SKM-1 treated with dmso at 0.1 percent for 144 hours (cell line): ENCODE measurements around the gene PRKAA1.
A peak's percentile ranks its signal among the peaks of the same experiment; 100 is the strongest.

Experiments
- DNase-seq: peaks from one replicate; lab custom pipeline; 2025; ENCODE audit not compliant: unreplicated experiment; lab: John Stamatoyannopoulos, UW

The PRKAA1 gene

DNA sequence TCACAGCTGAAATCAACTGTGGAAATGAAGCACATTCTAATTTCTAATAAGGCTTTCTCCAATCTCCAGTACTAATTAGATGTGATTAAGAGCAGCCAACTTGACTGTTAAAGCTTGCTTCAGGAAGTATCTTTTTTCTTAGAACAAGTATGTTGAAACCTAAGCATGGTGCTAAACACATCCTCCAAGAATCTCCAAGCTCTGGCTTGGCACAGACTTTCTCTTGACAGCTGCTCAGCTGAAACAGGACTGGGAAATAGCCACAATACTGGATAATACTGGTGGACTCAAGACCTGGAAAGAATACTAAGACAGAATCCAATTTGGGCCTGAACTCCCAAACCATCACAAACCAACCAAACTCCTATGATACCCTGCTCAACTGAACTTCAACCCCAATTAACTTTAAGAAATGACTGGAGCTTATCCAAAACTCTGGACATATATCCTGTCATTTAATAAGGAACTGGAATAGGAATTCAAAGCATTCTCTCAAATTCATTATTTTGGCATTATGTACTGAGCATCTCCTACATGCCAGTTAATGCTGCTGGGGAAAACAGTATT lies 16.2 kb downstream of the PRKAA1 start:
- no peak for DNase-seq

DNA sequence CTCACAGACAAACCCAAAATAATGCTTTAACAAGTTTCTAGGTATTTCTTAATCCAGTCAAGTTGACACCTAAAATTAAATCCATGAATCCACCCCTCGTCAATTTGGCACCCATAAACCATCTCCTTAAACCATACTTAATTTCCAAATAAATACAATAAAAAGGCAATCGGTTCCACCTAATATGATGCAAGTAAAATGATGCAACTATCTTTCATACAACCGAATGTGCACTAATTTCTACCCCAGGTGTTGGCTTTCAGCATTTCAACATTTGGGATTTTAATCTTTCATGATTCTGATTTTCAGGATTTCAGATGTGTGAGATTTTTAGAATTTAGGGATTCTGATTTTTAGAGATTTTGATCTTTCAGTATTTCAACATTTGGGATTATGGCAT lies 17.3 kb downstream of the PRKAA1 start:
- DNase-seq = no peak

DNA sequence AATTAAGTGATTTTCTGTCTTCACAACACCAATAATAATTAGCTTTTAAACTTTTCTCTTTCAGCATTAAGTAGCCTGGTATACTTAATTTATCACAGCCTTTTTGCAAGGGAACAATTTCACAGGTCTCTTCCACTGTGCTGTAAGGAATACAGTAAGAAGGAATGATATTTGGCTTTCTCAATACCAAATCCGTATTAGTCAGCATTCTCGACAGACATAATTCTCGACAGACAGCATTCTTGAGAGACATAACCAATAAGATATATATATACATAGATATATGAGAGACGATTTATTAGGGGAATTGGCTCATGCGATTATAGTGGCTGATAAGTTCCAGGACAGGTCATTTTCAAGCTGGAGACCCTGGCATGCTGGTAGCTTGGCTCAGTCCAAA lies 18.0 kb downstream of the PRKAA1 start:
- no peak for DNase-seq

DNA sequence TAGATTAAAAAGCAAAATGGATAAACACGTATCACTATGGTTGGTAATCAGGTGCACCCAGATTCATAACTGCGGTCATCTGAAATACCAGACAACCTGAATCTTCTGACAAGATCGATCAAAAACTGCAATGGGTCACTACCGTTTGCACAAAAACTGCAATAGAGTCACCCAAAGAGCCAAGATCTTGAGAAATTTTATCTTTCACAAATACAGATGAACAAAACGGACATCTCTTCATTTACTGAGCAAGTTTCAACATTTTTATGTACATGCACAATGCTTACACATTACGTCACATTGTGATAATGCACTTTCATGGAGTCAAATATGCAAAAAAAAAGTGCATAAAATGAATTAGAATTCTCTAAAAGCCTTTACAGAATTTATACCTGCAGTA lies 18.6 kb downstream of the PRKAA1 start:
- no peak for DNase-seq

DNA sequence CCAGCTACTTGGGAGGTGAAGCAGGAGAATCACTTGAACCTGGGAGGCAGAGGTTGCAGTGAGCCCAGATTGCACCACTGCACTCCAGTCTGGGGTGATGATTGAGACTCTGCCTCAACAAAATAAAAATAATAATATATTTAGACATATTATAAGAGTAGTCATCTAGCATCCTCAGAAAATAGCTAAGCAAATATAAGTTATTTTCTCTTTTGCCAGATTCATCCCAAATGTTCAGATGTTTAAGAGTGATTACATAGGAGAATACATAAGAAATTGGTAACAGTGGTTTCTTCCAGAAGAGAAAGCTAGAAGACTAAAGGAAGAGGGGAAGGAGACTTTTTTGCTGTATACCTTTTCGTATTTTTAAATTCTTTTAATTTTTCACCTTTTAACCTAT lies 20.0 kb downstream of the PRKAA1 start:
- DNase-seq = no peak

DNA sequence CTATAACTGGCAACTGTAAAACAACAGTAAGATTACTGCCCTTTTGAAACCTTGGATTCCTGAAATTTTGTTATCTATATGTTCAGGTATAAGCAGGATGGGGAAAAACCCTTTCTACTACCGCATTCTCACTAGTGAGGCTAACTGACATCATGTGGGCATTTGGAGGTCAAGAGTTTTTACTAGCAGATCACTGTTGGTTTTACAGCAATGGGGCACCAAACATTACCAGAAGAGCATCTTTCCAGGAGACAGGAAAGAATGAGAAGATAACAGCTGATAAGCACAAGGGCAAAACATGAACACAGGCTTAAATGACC lies 21.6 kb downstream of the PRKAA1 start:
- DNase-seq = no peak

DNA sequence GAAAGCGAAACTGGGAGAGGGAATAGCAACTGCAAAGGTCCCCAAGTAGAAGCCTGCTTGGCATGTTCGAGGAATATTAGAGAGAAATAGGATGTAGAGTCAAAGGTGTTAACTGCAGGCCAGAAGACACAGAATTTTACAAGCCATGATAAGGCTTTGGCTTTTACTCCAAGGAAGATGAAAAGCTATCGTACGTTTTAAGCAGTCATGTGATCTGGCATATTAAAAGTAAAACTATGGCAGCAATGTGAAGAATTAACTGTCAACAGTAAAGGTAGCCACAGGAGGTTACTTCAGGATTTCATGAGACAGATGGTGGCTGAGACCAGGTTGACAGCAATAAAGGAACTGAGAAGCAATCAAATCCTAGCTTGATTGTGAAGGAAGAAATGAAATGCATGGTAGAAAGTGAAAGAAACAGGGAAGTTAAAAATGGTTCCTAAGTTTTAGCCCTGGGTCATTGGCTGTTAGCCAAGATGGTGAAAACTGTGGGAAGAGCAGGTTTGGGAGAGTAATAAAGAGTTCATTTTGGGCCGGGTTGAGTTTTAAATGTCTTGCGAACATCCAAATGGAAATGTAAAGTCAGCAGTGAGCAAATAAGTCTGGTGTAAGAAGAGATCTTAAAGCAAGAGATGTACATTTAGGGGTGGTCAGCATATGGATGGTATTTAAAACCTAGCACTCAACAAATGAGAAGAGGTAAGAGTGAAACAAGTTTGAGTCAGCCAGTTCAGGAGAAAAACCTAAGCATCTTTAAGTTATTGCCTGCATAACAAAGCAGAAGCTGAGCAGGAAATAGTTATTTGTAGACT lies 22.1 kb downstream of the PRKAA1 start:
- no peak for DNase-seq

DNA sequence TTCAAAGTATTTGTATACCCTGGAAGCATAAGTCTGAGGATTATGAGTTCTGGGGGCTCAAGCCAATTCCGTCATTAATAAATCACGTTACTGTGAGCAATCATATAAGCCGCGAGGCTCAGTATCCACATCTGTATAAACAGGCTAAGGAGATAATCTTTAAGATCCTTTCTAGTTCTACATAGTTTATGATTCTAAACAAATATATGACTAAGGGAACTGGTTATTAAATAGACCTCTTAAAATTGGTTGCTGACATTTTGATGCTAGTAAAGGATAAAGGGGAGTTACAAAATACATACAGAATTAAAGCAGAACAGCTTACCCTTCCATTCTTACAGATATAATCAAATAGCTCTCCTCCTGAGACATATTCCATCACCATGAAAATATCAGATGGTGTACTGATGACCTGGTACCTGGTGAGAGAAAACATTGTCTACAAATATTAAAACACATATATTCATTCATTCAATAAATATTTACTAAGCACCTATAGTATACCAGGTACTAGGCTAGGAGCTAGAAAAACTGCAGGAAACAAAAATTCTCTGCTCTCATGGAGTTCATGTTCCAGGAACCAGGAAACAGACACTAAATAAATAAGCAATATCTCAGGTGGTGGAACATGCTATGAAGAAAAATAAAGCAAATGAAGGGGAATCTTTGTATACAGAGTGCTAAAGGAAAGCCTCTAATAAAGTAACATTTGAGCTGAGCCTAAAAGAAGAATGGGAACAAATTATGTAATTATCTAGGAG lies 22.9 kb downstream of the PRKAA1 start:
- DNase-seq = no peak

DNA sequence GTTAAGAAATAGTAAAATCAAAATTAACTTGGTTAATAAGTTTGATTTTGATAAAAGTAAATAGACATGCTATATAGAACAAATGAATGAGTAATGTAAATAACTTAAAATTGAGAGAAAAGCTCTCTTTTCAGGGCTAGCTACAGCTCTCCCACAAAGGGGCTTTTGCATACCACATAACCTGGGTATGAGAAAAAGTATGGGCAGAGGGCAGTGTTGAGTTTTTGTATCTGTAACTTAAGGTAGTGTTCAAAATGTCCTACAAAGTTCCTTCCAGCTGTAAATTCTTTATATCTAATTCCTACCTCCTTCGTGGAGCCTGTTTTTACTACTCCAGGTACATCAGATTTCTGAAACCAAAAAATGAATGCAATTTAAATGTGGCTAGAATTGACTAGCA lies 23.6 kb downstream of the PRKAA1 start:
- DNase-seq = no peak

DNA sequence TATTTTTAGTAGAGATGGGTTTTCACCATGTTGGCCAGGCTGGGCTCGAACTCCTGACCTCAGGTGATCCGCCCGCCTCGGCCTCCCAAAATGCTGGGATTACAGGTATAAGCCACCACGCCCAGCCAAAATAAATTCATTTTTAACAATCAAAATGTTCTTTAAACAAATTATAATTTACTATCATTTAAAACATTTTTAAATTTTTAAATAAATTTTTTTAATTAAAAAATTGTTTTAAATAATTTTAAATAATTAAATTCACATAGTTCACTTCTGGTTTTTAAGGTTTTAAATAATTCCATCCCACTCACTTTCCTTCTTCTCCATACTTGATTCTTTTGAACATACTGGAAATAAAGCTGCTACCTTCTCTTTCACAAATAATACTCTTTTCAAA lies 27.4 kb downstream of the PRKAA1 start:
- no peak for DNase-seq

DNA sequence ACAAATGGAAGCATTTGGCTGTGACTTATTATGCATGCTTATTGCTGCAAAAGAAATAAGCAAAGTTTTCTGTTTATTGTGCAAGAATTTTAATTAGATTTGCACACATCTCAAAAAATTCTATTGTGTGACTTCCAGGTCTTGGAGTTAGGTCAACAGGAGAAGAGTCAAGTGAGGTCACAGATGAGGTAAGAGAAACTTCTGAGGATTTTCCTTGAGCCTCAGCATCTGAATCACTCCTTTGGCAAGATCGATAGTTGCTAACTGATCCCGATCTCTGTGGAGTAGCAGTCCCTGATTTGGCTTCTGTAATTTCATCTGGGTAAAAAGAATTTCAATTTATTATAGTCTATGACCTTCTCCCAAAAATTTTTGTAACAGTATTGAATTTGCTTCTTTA lies 35.5 kb downstream of the PRKAA1 start:
- no peak for DNase-seq

DNA sequence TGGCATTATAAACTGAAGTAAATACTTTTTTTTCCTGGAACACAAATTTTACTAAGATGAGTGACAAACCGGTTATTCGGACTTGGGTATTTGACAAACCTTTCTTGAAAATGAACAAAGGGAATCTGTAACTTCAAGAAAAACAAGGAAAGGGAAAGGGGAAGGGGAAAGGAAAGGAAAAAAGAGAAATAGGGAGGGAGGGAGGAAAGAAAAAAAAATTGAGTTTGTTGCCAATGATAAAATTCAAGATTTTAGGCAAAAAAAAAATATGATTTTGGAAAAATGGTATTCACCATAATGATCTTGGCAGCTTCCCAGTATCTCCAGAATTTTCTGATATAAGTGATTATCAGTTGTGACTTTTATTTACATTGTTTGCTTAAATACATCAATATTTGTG lies 40.8 kb downstream of the PRKAA1 start:
- no peak for DNase-seq

DNA sequence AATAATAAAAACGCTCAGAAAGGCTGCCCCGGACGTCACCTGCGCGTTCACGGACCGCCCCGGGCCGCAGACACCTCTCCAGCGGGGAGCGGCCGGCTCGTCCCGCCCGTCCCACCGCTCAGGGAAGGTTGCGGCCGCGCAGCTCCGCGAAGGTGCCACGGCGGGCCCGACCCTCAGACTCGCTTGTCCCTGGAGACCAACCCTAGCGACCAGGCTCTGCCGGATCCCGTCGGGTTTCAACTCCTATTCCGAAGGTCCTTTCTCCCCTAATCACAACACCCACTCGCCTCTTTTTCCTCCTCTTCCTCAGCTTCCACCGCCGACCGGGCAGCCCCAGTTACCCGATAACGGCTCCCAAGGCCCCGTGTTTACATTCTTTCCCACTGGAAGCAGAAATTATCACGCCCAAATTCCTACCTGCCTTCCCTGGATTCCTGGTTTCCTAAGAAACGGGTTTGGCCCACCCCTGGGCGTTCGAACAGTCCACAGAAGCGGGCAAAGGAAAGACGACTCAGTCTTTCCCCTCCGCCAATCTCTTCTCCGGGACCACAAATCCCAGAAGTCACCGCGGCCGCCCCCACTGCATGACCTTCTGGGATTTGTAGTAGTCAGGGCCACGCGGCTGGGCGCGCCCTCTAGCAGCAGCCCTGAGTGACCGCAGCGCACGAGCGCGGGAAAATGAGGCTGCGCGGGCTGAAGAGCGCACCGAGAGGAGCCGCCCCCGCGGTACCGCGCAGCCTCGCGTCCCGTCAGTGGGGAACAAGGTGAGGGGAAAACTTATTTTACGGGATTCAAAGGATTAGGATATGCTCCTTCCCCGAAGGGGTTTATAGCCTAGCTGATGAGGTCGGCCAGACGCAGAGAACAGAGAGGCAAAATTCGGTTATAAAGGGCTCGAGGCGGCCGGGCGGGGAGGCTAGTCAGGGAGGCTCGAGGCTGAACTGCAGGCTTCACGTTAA lies 42.5 kb downstream of the PRKAA1 start, which contains the start of gene TTC33:
TTC33 (minus strand) TSS at position 555 of the 959 bp plus-strand sequence. CDS start 8,943 bp downstream, outside the sequence.
- peak; percentile 87 for DNase-seq

DNA sequence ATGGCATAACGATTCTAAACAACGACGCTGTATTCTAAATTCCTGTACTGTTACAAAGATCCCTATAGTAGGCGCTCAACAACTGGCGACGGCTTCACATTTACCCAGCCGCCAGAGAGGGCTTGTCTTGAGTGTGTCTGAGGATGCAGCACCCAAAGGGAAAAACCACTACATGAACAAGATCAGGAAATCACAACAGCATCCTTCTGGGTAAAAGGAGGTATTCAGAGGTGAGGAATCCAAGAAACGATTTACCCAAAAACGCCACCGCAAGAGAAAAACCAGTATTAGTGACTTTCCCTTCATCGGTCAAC lies 43.1 kb downstream of the PRKAA1 start:
- peak; percentile 60 for DNase-seq

DNA sequence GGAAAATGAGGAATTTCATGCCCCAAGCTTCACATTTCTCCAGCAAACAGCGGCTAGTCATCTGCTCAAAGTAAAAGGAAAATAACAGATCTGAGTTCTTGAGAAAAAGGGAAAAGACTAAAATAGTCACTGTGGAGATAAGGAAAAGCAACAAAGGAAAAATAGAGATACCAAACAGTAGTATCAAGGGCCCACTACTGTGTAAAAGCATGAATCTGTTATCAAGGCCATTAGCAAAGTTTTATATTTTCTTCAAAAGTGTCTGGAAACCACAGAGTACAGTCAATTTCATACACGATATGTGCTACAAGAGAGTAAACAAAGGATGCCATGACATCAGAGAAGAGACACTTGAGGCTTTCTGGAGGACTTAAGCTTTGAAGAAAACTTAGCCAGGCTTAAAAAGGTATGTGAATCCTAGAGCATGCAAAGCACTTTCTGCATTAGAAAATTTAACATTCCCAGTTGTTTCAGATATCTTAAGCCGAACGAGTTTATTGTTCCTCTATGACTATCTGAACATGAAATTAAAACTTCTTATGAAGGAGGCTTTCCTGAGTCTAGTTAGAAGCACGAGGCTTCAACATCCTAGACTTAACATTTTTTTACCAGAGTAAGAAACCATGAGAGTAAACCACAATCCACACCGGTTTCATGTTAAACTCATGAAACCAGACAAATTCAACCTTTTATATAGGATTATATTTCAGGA lies 43.6 kb downstream of the PRKAA1 start:
- no peak for DNase-seq

DNA sequence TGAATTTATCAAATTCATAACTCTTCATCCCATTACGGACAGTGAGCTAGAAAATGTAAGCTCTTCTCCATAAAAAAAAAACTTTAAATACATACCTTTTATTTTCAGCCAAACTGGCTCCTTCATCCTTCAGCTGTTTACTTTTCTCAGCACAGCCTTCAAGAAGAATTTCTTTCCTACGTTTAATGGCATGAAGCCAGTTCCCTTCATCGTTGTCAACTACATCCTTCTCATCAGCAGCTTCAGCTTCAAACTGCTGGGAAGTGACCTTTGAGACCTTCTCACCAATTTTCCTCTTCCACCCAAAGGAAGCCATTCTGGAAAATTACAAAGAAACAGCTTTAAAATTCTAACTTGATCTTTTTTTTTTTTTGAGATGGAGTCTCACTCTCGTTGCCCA lies 51.5 kb downstream of the PRKAA1 start:
- DNase-seq = no peak

DNA sequence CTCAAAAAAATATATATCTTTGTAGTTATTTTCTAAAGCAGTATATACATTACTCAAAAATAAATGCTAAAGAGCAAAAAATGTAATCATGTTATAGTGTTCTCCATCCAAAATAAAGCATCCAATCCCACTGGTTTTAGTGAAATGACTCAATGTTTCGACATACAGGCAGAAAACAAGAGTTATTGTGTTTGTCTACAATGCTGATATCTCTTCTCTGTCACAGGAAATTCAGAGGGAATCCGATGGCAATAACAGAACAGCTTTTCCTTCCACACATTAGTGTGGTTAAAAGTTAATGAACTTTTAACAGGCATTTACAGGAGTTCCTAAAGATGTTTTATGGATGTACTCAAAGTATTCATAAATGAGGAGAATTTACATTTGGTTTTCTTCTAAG lies 54.4 kb downstream of the PRKAA1 start:
- DNase-seq = no peak

DNA sequence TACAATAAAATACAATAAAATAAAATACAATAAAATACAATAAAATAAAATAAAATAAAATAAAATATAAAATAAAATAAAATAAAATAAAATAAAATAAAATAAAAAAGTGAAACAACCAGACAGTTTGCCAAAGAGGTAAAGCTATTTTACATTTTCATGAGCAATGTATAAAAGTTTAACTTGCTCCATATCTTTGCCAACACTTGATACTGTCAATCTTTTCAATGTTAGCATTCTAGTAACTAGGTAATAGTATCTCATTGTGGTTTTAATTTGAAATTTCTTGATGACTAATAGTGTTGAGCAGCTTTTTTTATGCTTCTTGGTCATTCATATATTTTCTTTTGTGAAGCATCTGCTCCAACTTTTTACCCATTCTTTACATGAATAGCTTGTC lies 59.7 kb downstream of the PRKAA1 start:
- DNase-seq = no peak

DNA sequence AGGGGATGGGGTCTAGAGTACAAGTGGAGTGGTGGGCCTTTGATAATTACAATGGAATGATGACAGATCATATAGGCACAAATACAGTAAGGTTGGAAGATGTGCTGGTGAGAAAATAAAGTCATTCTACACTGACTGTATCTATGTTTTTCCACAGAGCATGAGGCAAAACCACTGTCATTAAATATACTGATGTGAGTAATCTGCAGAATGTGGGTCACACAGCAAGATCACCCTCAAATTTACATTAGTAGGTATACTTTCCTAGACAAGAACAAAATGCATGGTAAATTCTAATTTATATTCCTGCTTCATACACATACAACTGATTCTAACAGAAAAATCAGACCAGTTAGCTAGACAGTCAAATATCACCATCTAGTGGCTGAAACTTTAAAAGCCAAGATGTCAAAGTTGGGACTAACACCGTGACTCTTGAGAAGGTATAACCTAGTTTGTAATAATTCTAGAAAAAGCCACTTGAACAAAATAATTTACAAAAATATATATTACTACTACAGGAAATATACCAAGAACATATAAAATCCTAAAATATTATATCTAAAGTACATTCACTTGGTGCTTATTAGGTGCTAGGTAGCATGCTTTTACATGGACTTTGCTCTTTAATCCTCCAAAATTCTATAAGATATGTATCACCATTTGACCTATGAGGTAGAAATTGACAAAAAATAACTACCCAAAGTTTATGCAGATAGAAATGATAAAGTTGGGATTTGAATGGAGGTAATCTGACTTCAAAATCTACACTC lies 61.9 kb downstream of the PRKAA1 start:
- peak; percentile 47 for DNase-seq

DNA sequence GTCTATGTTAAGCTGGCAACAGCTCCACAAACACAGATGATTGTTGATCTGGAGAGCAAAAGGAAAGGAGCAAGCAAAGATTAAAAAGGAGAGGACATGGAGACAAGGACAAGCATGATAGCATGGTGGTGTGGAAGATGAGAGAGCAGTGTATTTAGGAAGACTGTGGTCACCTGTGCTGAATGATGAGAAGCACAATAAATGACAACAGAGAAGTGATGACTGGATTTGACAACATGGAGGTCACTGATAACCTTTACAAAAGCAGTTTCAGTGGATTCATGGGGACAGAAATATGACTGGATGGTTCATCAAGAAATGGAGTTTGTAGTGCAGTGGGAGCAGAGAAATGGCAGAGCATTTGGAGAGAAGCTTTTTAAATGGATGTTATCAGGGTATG lies 62.6 kb downstream of the PRKAA1 start:
- DNase-seq = no peak
